SJCRH30 (cell line): Measurements from ENCODE around the gene CLIC6. TPM values are rescaled to one million over a fixed set of nuclear protein-coding genes. Genes with fewer than 3 reads are reported as not detected.

Experiments used
- DNase-seq, 2 experiments: peaks; one replicate each; pipeline ENCODE4 v3.0.0-alpha.2; 2015 to 2020
- H3K27ac ChIP-seq: fragments of 250-450 bp; sonication (Bioruptor Pico); 2 replicates; pipeline ENCODE4 v1.5.1; 2020; ENCODE audit warnings: mild to moderate bottlenecking, moderate library complexity
- H3K27me3 ChIP-seq: fragments of 250-450 bp; sonication (Bioruptor Pico); 2 replicates; pipeline ENCODE4 v1.5.1; 2020; ENCODE audit warnings: mild to moderate bottlenecking, moderate library complexity
- H3K36me3 ChIP-seq: fragments of 250-450 bp; sonication (Bioruptor Pico); 2 replicates; pipeline ENCODE4 v1.5.1; 2020; ENCODE audit warnings: mild to moderate bottlenecking, moderate library complexity
- H3K4me1 ChIP-seq: fragments of 250-450 bp; sonication (Bioruptor Pico); 2 replicates; pipeline ENCODE4 v1.5.1; 2020; ENCODE audit warnings: mild to moderate bottlenecking, moderate library complexity
- H3K4me3 ChIP-seq: fragments of 250-450 bp; sonication (Bioruptor Pico); 2 replicates; pipeline ENCODE4 v1.5.1; 2020; ENCODE audit warnings: mild to moderate bottlenecking, moderate library complexity
- H3K9me3 ChIP-seq: fragments of 250-450 bp; sonication (Bioruptor Pico); replicated peaks from 2 replicates; pipeline ENCODE4 v1.5.1; 2020; ENCODE audit warnings: mild to moderate bottlenecking, moderate library complexity
- total RNA-seq: library from RNA; depleted of rRNA; stranded (reverse); fragments of >200 nt; shearing (Covaris generic); gene quantifications from 2 replicates; pipeline ENCODE4 v1.2.3, GENCODE V29; 2014

Gene CLIC6
- total RNA-seq, 1 experiment from 2014 or later, result not detected

DNA sequence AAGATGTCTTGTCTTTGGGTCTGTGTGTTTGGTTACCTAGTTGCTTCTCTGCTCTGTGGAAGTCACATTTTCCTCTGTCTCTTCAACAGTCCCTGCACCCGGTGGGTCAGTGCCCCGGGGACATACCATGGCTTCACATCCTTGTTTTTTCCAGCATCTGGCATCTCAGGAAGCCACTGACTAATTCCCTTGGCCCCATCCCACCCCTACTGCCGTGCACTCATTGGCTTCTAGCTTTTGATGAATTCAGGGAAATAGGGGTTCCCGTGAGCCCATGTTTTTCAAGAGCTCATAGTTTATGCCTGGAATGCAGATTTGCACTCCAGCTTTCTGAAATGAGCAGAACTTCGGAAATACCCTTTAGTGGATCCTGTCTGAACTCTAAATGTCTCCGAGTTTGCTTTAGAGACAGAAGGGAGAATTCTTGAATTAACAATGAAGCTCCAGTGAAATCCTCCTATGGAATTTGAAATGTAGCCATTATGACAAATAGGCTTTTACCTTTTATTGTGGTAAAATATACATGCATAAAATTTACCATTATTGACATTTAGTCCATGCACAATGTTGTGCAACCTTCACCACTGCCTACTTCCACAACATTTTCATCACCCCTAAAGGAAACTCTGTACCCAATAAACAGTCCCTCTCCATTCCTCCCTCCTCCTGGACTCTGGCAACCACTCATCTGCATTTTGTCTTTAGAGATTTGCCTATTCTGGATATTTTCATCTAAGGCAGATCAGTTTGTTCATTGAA is 67.5 kb downstream of the CLIC6 start:
- H3K36me3 ChIP-seq, result no peaks in the 10 kb centered on the region
- no peaks in the 10 kb centered on the region for H3K9me3 ChIP-seq
- peaks cover 6% of the 10 kb centered on the region; the same call in 1 of the 2 replicates for H3K4me1 ChIP-seq
- no peak for DNase-seq
- H3K27me3 ChIP-seq, result no peaks in the 10 kb centered on the region
- H3K27ac ChIP-seq, result no peak overlapping the region
- no peak overlapping the region for H3K4me3 ChIP-seq

- no peaks in the 10 kb centered on the region for H3K36me3 ChIP-seq
- no peaks in the 10 kb centered on the region for H3K27me3 ChIP-seq
- H3K4me1 ChIP-seq, result peaks cover 6% of the 10 kb centered on the region; the same call in 1 of the 2 replicates
- H3K9me3 ChIP-seq, result no peaks in the 10 kb centered on the region
- H3K27ac ChIP-seq, result no peak overlapping the region
- H3K4me3 ChIP-seq, result no peak overlapping the region
- no peak for DNase-seq
Measured at GRCh38 chr21:34737115-34737514, 68.3 kb downstream of the CLIC6 start.

GRCh38 chr21:34740198-34740597 is 71.4 kb downstream of the CLIC6 start:
- H3K36me3 ChIP-seq, result no peaks in the 10 kb centered on the region
- H3K27me3 ChIP-seq, result no peaks in the 10 kb centered on the region
- no peak for DNase-seq
- H3K4me3 ChIP-seq, result no peak overlapping the region
- H3K27ac ChIP-seq, result no peak overlapping the region
- H3K9me3 ChIP-seq, result no peaks in the 10 kb centered on the region
- peaks cover 20% of the 10 kb centered on the region for H3K4me1 ChIP-seq

- peak; percentile 10 to 23 for DNase-seq
- Histone ChIP-seq H3K4me1 (peaks cover 18% of the 10 kb centered on the region), H3K4me3 (no peak overlapping the region), H3K9me3 (no peaks in the 10 kb centered on the region), H3K27me3 (no peaks in the 10 kb centered on the region), H3K27ac (no peak overlapping the region), H3K36me3 (no peaks in the 10 kb centered on the region; the same call in 1 of the 2 replicates)
Measured at GRCh38 chr21:34743285-34743684, 74.5 kb downstream of the CLIC6 start.

DNA sequence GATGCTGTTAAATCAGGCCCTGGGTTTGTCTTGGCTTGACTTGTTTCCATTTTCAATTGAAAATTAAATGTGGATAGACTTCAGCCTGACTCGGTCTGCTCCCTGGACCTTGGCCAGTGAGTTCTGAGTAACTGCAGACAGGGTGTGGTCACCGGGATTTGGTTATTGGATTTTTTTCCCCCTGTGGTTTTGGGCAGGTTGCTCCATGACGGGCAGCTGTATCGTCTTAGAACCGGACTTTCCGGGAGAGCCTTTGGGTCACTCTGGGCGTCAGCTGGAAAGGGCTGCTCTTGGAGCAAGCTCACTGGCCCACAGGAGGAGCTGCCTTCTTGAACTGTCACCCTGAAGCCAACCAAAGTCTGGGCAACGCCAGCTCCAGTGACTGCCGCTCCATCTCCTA is 75.0 kb downstream of the CLIC6 start:
- peak; percentile 13 to 25 for DNase-seq
- no peak overlapping the region for H3K27ac ChIP-seq
- H3K9me3 ChIP-seq, result no peaks in the 10 kb centered on the region
- no peaks in the 10 kb centered on the region; the same call in 1 of the 2 replicates for H3K36me3 ChIP-seq
- H3K27me3 ChIP-seq, result no peaks in the 10 kb centered on the region
- H3K4me1 ChIP-seq, result peaks cover 18% of the 10 kb centered on the region
- H3K4me3 ChIP-seq, result no peak overlapping the region

GRCh38 chr21:34744801-34745200 is 76.0 kb downstream of the CLIC6 start:
- DNase-seq, result no peak
- Histone ChIP-seq H3K27me3 (no peaks in the 10 kb centered on the region), H3K9me3 (no peaks in the 10 kb centered on the region), H3K36me3 (no peaks in the 10 kb centered on the region; the same call in 1 of the 2 replicates), H3K4me1 (peaks cover 18% of the 10 kb centered on the region), H3K27ac (no peak overlapping the region), H3K4me3 (no peak overlapping the region)

- Histone ChIP-seq H3K27me3 (no peaks in the 10 kb centered on the region), H3K4me1 (peaks cover 18% of the 10 kb centered on the region), H3K36me3 (peaks cover 2% of the 10 kb centered on the region; the same call in 1 of the 2 replicates), H3K4me3 (peak overlapping the region; percentile 59), H3K9me3 (no peaks in the 10 kb centered on the region), H3K27ac (peak overlapping the region; percentile 55)
- peak; percentile 88 to 96 for DNase-seq
Measured at GRCh38 chr21:34745557-34746255, 76.9 kb downstream of the CLIC6 start.

DNA sequence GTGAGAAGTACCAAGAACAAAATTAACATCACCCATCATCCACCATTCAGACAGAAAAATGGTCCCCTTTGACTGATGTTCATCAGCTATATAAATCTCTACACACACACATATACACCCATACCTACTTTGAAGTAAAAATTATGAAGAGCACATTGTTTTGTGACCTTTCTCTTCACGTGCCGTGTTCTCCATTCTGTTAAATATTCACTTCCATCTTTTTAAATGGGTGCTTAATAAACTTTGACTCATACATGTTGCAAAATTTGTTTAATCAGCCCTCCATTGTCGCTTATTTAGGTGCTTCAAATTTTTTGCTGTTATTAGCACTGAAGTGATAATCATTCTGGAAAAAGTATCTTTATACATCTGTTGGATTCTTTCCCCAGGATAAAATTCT is 80.1 kb downstream of the CLIC6 start:
- Histone ChIP-seq H3K4me3 (no peak overlapping the region), H3K9me3 (no peaks in the 10 kb centered on the region), H3K27ac (no peak overlapping the region), H3K27me3 (no peaks in the 10 kb centered on the region), H3K4me1 (peaks cover 12% of the 10 kb centered on the region), H3K36me3 (peaks cover 2% of the 10 kb centered on the region; the same call in 1 of the 2 replicates)
- no peak for DNase-seq

DNA sequence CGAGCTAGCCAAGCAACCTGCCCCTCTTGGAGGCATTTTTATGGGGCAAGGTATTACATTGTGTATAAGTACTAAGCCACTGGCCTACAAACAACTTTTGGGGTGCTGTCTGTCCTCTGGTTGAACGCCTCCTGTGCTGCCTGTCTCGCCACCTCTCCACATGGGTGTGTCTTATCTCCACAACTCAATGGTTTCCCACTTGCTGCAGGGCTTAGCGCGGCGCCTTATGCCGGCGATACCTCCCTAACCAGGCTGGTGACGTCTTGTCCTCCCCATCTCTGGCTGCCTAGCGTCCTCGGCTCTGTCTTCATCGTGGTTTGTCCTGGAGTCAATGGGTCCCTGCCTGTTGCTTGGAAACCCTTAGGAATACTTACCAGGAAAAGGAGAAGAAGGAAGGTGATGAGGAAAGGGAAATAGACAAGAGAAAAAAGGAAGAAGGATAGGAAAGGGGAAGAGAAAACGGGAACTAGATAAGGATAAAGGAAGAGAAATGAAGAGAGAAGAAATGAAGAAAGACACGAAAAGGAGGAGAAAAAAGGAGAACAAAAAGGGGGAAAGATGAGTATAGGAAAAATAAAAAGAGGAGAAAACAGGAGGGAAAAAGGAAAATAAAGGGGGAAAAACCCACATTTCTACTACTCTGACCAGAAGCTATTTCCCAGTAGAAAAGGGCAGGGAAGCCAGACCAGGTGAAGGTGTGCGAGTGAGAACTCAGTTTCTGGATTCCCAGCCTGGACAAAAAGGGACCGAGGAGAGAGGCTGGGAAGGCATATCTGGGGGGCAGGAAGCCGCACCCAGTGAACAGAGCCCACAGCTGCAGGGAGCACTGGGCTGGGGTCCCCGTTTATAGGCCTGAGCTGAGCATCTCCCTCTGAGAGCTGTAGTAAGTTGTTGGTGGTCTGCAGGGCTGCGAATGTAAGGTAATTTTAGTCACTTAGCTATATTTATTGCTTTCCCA is 86.2 kb downstream of the CLIC6 start:
- Histone ChIP-seq H3K27ac (no peak overlapping the region), H3K4me3 (no peak overlapping the region), H3K9me3 (no peaks in the 10 kb centered on the region), H3K36me3 (0 out of 2 replicates have a peak, but pooled peaks cover 2% of the 10 kb centered on the region), H3K27me3 (no peaks in the 10 kb centered on the region), H3K4me1 (no peaks in the 10 kb centered on the region)
- no peak for DNase-seq

- H3K27me3 ChIP-seq, result no peaks in the 10 kb centered on the region
- H3K27ac ChIP-seq, result no peak overlapping the region
- H3K9me3 ChIP-seq, result peaks cover 6% of the 10 kb centered on the region; the same call in 1 of the 2 replicates
- no peak for DNase-seq
- H3K36me3 ChIP-seq, result no peaks in the 10 kb centered on the region
- peaks cover 13% of the 10 kb centered on the region for H3K4me1 ChIP-seq
- H3K4me3 ChIP-seq, result no peak overlapping the region
Measured at GRCh38 chr21:34761758-34762330, 93.0 kb downstream of the CLIC6 start.

- Histone ChIP-seq H3K9me3 (peaks cover 6% of the 10 kb centered on the region; the same call in 1 of the 2 replicates), H3K4me1 (peaks cover 13% of the 10 kb centered on the region), H3K4me3 (no peak overlapping the region), H3K27me3 (no peaks in the 10 kb centered on the region), H3K36me3 (no peaks in the 10 kb centered on the region), H3K27ac (peak overlapping the region; percentile 50)
- peak; percentile 73 to 81 for DNase-seq
Measured at GRCh38 chr21:34762786-34763185, 94.0 kb downstream of the CLIC6 start.

GRCh38 chr21:34764715-34765284 is 96.0 kb downstream of the CLIC6 start:
- peaks cover 13% of the 10 kb centered on the region for H3K4me1 ChIP-seq
- no peaks in the 10 kb centered on the region for H3K36me3 ChIP-seq
- no peak overlapping the region for H3K4me3 ChIP-seq
- no peak for DNase-seq
- H3K27me3 ChIP-seq, result no peaks in the 10 kb centered on the region
- H3K9me3 ChIP-seq, result peaks cover 6% of the 10 kb centered on the region; the same call in 1 of the 2 replicates
- no peak overlapping the region for H3K27ac ChIP-seq

GRCh38 chr21:34765619-34766018 is 96.8 kb downstream of the CLIC6 start:
- Histone ChIP-seq H3K27ac (no peak overlapping the region), H3K9me3 (peaks cover 6% of the 10 kb centered on the region; the same call in 1 of the 2 replicates), H3K36me3 (no peaks in the 10 kb centered on the region), H3K4me1 (peaks cover 17% of the 10 kb centered on the region), H3K4me3 (no peak overlapping the region), H3K27me3 (no peaks in the 10 kb centered on the region)
- no peak for DNase-seq

GRCh38 chr21:34766862-34767261 is 98.1 kb downstream of the CLIC6 start:
- DNase-seq, result no peak
- no peak overlapping the region for H3K4me3 ChIP-seq

More at GRCh38 chr21:34766862-34767261, 98.1 kb downstream of the CLIC6 start:
- H3K27me3 ChIP-seq, result no peaks in the 10 kb centered on the region
- H3K27ac ChIP-seq, result no peak overlapping the region
- no peaks in the 10 kb centered on the region for H3K36me3 ChIP-seq
- peaks cover 6% of the 10 kb centered on the region; the same call in 1 of the 2 replicates for H3K9me3 ChIP-seq
- H3K4me1 ChIP-seq, result peaks cover 28% of the 10 kb centered on the region
